Keratinocyte (primary cell): ENCODE data around the gene RNF144A. TPM values are rescaled to one million over a fixed set of nuclear protein-coding genes. Genes with fewer than 3 reads are reported as not detected.

Source experiments
- DNase-seq: peaks from one replicate; pipeline ENCODE4 v3.0.0-alpha.2; 2011; ENCODE audit warnings: low read depth, missing footprints, low spot score
- FAIRE-seq: peaks from 2 replicates; lab custom pipeline; 2011; peaks lifted over from hg19 to GRCh38; lab: Jason Lieb, UNC
- H2AFZ ChIP-seq: 2 replicates; pipeline ENCODE4 v1.6.0; 2012; ENCODE audit warnings: low read length, control low read depth, inconsistent platforms; ENCODE audit not compliant: control insufficient read depth
- H3K27ac ChIP-seq: 2 replicates; pipeline ENCODE4 v1.5.1; 2011; ENCODE audit warnings: low read length; ENCODE audit not compliant: control insufficient read depth, insufficient read depth
- H3K27me3 ChIP-seq: 3 replicates; pipeline ENCODE4 v1.6.0; 2011; ENCODE audit warnings: low read length; ENCODE audit not compliant: control insufficient read depth, insufficient read depth; ENCODE audit errors: extremely low read depth
- H3K36me3 ChIP-seq, 2 experiments: 2 replicates in 1 of 2; 3 replicates in 1 of 2; pipeline ENCODE4 v1.5.1; 2011; ENCODE audit warnings: low read length in 2 of 2, mild to moderate bottlenecking in 1 of 2; ENCODE audit not compliant: control insufficient read depth in 2 of 2, insufficient read depth in 2 of 2; ENCODE audit errors: extremely low read depth in 1 of 2
- H3K4me1 ChIP-seq: 3 replicates; pipeline ENCODE4 v1.5.1; 2011; ENCODE audit warnings: low read length; ENCODE audit not compliant: control insufficient read depth, insufficient read depth; ENCODE audit errors: extremely low read depth
- H3K4me2 ChIP-seq: 3 replicates; pipeline ENCODE4 v1.6.0; 2011; ENCODE audit warnings: low read depth, low read length; ENCODE audit not compliant: control insufficient read depth, insufficient read depth; ENCODE audit errors: extremely low read depth
- H3K4me3 ChIP-seq, 3 experiments: fragments of 200-600 bp in 1 of 3; sonication (generic) in 1 of 3; 2 replicates in 2 of 3; 3 replicates in 1 of 3; pipeline ENCODE4 v1.5.1; 2011 to 2016; ENCODE audit warnings: low read length in 3 of 3, mild to moderate bottlenecking in 3 of 3, control low read depth in 2 of 3, inconsistent platforms in 1 of 3, low read depth in 1 of 3, mixed read lengths in 1 of 3, mixed run types in 1 of 3, moderate library complexity in 1 of 3; ENCODE audit not compliant: control insufficient read depth in 2 of 3, insufficient read depth in 2 of 3; ENCODE audit errors: extremely low read depth in 1 of 3
- H3K79me2 ChIP-seq: 2 replicates; pipeline ENCODE4 v1.6.0; 2012; ENCODE audit warnings: low read length; ENCODE audit not compliant: control insufficient read depth, insufficient read depth
- H3K9ac ChIP-seq: 3 replicates; pipeline ENCODE4 v1.6.0; 2011; ENCODE audit warnings: low read length; ENCODE audit not compliant: control insufficient read depth, insufficient read depth; ENCODE audit errors: extremely low read depth
- H3K9me1 ChIP-seq: 3 replicates; pipeline ENCODE4 v1.6.0; 2011; ENCODE audit warnings: low read length; ENCODE audit not compliant: control insufficient read depth, insufficient read depth; ENCODE audit errors: extremely low read depth
- H3K9me3 ChIP-seq: 2 replicates; pipeline ENCODE4 v1.5.1; 2012; ENCODE audit warnings: low read depth, low read length; ENCODE audit not compliant: control insufficient read depth
- H4K20me1 ChIP-seq: 3 replicates; pipeline ENCODE4 v1.6.0; 2011; ENCODE audit warnings: low read length; ENCODE audit not compliant: control insufficient read depth, insufficient read depth; ENCODE audit errors: extremely low read depth
- CTCF ChIP-seq, 3 experiments: IDR thresholded peaks in 1 of 3; conservative IDR thresholded peaks in 1 of 3; optimal IDR thresholded peaks in 1 of 3; 2 replicates in 2 of 3; 3 replicates in 1 of 3; pipeline versions ENCODE3 to v1.5.1; 2011; ENCODE audit warnings: low read length in 3 of 3, mild to moderate bottlenecking in 3 of 3, moderate library complexity in 2 of 3, control low read depth in 1 of 3, inconsistent platforms in 1 of 3; ENCODE audit not compliant: insufficient read depth in 2 of 3; ENCODE audit errors: extremely low read depth in 1 of 3
- EZH2 ChIP-seq: IDR thresholded peaks from one replicate; pipeline ENCODE4 v1.6.1; 2012; ENCODE audit warnings: inconsistent platforms, mild to moderate bottlenecking, low read length, moderate library complexity
- dilution Hi-C: fragments of 300-500 bp; cut with MboI; formaldehyde crosslinking; loops from one replicate; pipeline ENCODE4 v1.7.0; 2020; ENCODE audit warnings: low sequenced_read_pairs; ENCODE audit not compliant: extremely low pct_ligation_motif_present
- polyA plus RNA-seq, 5 experiments: library from polyadenylated mRNA; depleted of rRNA in 3 of 5; stranded (reverse) in 3 of 5; stranded (forward) in 1 of 5; unstranded in 1 of 5; fragments of >200 nt; gene quantifications; 1 replicate in 1 of 5; 2 replicates in 3 of 5; 3 replicates in 1 of 5; pipeline versions ENCODE4 v1.2.1 to v1.2.3, GENCODE V29; 2011 to 2012; ENCODE audit warnings: missing spikeins in 2 of 5, low read depth in 1 of 5, low replicate concordance in 1 of 5

The RNF144A gene
- polyA plus RNA-seq, 1 donor (not counting 4 experiments of a cell fraction or from before 2014, with no cell fraction given) = 1.4 TPM

- Histone ChIP-seq H3K9ac (no peak overlapping the region), H3K4me1 (no peaks in the 10 kb centered on the region), H3K4me2 (no peak overlapping the region), H4K20me1 (no peaks in the 10 kb centered on the region), H3K4me3 (no peak overlapping the region), H2AFZ (no peak overlapping the region), H3K36me3 (no peaks in the 10 kb centered on the region), H3K27me3 (peaks cover 4% of the 10 kb centered on the region), H3K9me3 (no peaks in the 10 kb centered on the region), H3K27ac (no peak overlapping the region), H3K9me1 (no peaks in the 10 kb centered on the region), H3K79me2 (no peaks in the 10 kb centered on the region)
- TF ChIP-seq EZH2 (no peak), CTCF (optimal IDR thresholded peaks at IDR 0.05 in 1 of 3, IDR thresholded peaks at IDR 0.05 in 1 of 3, conservative IDR thresholded peaks at IDR 0.05 in 1 of 3; ENCODE audit: extremely low read depth in 1 of 3, insufficient read depth in 2 of 3, low read length in 3 of 3) (no peak)
- no peak for FAIRE-seq
- dilution Hi-C loops = no loop called here
- no peak for DNase-seq
These were observed 116.1 kb downstream of the RNF144A start for GRCh38 chr2:7033136-7033960.

DNA sequence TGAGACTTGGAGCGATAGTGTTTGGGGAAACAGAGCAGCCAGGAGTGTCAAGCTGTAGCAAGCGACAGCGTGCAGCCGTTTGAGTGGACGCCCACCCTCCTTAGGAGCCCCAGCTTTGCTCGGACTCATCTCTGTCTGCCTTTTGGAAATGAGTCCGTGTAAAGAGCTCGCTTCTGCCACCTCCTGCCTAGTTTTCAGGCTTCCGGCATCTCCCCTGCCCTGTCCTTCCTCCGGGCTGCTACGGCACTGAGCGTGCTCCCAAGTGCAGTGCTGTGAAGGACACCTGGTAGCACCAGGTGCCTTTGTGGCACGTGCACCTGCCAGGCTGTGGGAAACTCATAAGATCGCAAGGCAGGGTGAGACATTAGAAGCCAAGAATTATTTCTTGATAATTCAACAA lies 117.1 kb downstream of the RNF144A start:
- Histone ChIP-seq H3K9me1 (no peaks in the 10 kb centered on the region), H3K27me3 (peaks cover 4% of the 10 kb centered on the region), H3K4me3 (no peak overlapping the region), H3K27ac (no peak overlapping the region), H3K79me2 (no peaks in the 10 kb centered on the region), H3K9me3 (no peaks in the 10 kb centered on the region), H2AFZ (no peak overlapping the region), H4K20me1 (no peaks in the 10 kb centered on the region), H3K4me1 (no peaks in the 10 kb centered on the region), H3K4me2 (no peak overlapping the region), H3K9ac (no peak overlapping the region), H3K36me3 (no peaks in the 10 kb centered on the region)
- dilution Hi-C loops = no loop called here
- FAIRE-seq = no peak
- no peak for DNase-seq
- TF ChIP-seq CTCF (optimal IDR thresholded peaks at IDR 0.05 in 1 of 3, IDR thresholded peaks at IDR 0.05 in 1 of 3, conservative IDR thresholded peaks at IDR 0.05 in 1 of 3; ENCODE audit: extremely low read depth in 1 of 3, insufficient read depth in 2 of 3, low read length in 3 of 3) = peak in 1 of 3 experiments; percentile 8
- no peak for TF ChIP-seq EZH2
